HEK293T (cell line): Measurements from ENCODE around the gene SP8.

Source experiments
- ARNT ChIP-seq: fragments of 450-650 bp; IDR thresholded peaks from 2 replicates; pipeline ENCODE4 v1.6.1; 2017; ENCODE audit warnings: mild to moderate bottlenecking
- BHLHE40 ChIP-seq: fragments of 450-650 bp; IDR thresholded peaks from 2 replicates; pipeline ENCODE4 v1.6.1; 2016; ENCODE audit warnings: mild to moderate bottlenecking, moderate library complexity, borderline replicate concordance
- CTBP1 ChIP-seq: fragments of 450-650 bp; IDR thresholded peaks from 2 replicates; pipeline ENCODE4 v1.6.1; 2016; ENCODE audit warnings: borderline replicate concordance
- FOXK2 ChIP-seq: fragments of 450-650 bp; IDR thresholded peaks from 2 replicates; pipeline ENCODE4 v1.6.1; 2016; ENCODE audit warnings: mild to moderate bottlenecking
- FOXM1 ChIP-seq: fragments of 450-650 bp; IDR thresholded peaks from 2 replicates; pipeline ENCODE4 v1.6.1; 2017; ENCODE audit warnings: mild to moderate bottlenecking, borderline replicate concordance
- HDGF ChIP-seq: fragments of 450-650 bp; IDR thresholded peaks from 2 replicates; pipeline ENCODE4 v1.6.1; 2017; ENCODE audit warnings: antibody characterized with exemption, borderline replicate concordance
- L3MBTL2 ChIP-seq: fragments of 450-650 bp; conservative IDR thresholded peaks from 2 replicates; pipeline ENCODE4 v1.6.1; 2016; ENCODE audit warnings: mild to moderate bottlenecking
- LEF1 ChIP-seq: fragments of 450-650 bp; IDR thresholded peaks from 2 replicates; pipeline ENCODE4 v1.6.1; 2017; ENCODE audit warnings: mild to moderate bottlenecking, borderline replicate concordance
- NFRKB ChIP-seq: fragments of 450-650 bp; IDR thresholded peaks from 2 replicates; pipeline ENCODE4 v1.6.1; 2016; ENCODE audit warnings: mild to moderate bottlenecking, moderate library complexity
- PKNOX1 ChIP-seq: fragments of 450-650 bp; IDR thresholded peaks from 2 replicates; pipeline ENCODE4 v1.6.1; 2016
- SP1 ChIP-seq: fragments of 450-650 bp; IDR thresholded peaks from 2 replicates; pipeline ENCODE4 v1.6.1; 2017
- SUZ12 ChIP-seq: fragments of 450-650 bp; IDR thresholded peaks from 2 replicates; pipeline ENCODE4 v1.6.1; 2016; ENCODE audit warnings: mild to moderate bottlenecking
- TARDBP ChIP-seq: fragments of 450-650 bp; IDR thresholded peaks from 2 replicates; pipeline ENCODE4 v1.6.1; 2016
- ZNF384 ChIP-seq: fragments of 450-650 bp; IDR thresholded peaks from 2 replicates; pipeline ENCODE4 v1.6.1; 2016

- TF ChIP-seq BHLHE40, result no peak
- TF ChIP-seq SUZ12, result no peak
- no peak for TF ChIP-seq ARNT
- TF ChIP-seq PKNOX1, result peak; percentile 46; the same call in 1 of the 2 replicates
- no peak for TF ChIP-seq FOXK2
- no peak for TF ChIP-seq FOXM1
- no peak for TF ChIP-seq NFRKB
- no peak for TF ChIP-seq ZNF384
- no peak for TF ChIP-seq TARDBP
- no peak for TF ChIP-seq HDGF
- no peak for TF ChIP-seq SP1
- TF ChIP-seq LEF1, result no peak
- 0 out of 2 replicates have a peak, but pooled peaks have one; percentile 5 for TF ChIP-seq L3MBTL2
- TF ChIP-seq CTBP1, result no peak
Observed at GRCh38 chr7:20797462-20798080, 10.9 kb upstream of the SP8 start.
